DLD1 (cell line): Measurements from ENCODE around the gene SSB.
"Not testable (repeated sequence)": the region's sequence is repeated elsewhere in the genome, so short reads cannot be mapped to it uniquely, and the experiment has no call there.

Source experiments
- in situ Hi-C: cut with HindIII; loops from 2 replicates; pipeline ENCODE4 v1.10.0; 2017; ENCODE audit warnings: low sequenced_read_pairs

Gene SSB

DNA sequence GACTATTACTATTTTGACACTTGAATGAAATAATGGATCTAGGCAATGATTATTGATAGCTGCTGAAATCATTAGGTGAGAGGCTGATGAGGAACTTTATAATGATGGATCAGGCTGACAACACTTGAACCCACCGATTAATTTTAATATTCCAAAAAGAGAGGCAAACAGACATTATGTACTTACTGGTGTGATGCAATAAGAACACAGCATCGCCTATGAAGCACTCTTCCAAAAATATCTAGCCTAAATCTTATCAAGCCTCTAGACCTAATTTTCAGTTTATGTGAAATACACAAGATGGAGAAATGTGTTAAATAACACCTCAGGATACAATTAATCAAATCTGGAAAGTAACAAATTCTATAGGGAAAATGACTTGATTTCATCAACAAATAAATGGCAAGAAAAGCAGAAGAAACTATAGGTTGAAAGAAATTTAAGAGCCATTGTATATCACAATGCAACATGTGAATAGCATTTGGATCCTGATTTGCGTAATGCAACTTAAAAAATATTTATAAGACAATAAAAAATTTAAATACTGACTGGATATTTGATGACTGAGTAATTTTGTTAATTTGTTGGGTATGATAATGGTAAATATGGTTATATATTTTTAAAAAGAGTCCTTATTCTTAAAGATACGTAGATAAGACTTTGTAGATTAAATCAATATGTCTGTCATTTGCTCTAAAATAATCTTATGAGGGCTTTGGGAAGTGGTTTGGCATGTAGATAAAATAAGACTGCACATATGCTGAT lies 17.2 kb upstream of the SSB start:
- in situ Hi-C loops = no loop called here

DNA sequence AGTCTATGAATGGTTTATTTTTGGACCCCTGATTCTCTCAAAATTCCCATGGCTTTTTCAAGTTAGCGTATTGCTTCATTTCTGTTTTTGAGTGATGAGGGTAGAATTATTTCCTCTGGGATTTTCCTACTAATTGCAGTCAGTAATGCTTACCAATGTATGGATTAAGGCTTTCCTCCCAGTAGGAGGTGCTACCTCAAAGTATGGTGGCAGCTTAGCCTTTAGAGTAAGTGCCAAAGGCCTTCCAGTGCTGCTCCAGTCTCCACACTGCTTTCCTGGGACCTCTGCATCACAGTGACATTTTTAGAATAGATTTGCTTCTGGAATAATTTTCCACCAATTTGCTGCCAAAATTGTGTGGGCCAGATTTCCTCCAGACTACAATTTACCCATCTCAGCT lies 16.2 kb upstream of the SSB start:
- in situ Hi-C loops = no loop called here

GRCh38 chr2:169790581-169790980 lies 8.1 kb upstream of the SSB start:
- in situ Hi-C loops = no loop called here

DNA sequence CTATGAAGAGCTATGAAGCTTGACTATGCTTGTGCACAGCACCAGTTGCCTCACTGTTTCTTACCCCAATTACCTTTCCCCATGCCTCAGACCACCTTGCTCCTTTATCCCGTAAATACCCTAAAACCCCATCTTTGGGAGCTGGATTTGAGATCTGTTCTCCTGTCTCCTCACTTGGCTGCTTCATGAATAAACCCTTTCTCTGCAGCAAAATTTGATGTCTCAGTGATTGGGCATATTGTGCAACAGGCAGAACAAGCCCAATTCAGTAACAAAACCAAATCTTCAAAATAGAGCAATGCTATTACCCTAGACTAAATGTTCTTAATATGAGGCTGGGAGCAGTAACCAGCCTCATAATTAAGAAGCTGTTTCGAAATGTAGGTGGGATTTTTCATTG lies 3.5 kb upstream of the SSB start:
- in situ Hi-C loops = no loop called here

GRCh38 chr2:169796441-169796840 lies 2.2 kb upstream of the SSB start:
- in situ Hi-C loops = no loop called here

- in situ Hi-C loops = no loop called here
Observed at GRCh38 chr2:169797601-169798000, 1.1 kb upstream of the SSB start.

- in situ Hi-C loops = no loop called here
Observed at GRCh38 chr2:169798397-169798717, 314 bp upstream of the SSB start.

DNA sequence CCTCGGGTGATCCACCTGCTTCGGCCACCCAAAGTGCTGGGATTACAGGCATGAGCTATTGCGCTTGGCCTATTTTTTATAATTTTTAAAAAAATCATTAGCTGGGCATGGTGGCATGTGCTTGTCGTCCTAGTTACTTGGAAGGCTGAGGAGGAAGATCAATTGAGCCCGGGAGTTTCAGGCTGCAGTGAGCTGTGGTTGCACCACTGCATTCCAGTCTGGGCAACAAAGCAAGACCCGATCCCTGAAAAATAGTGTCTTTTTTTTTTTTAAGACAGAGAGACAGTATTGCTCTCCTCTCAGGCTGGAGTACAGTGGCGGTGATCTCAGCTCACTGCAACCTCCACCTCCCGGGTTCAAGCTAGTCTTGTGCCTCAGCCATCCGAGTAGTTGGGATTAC lies 4.8 kb downstream of the SSB start:
- in situ Hi-C loops = no loop called here

GRCh38 chr2:169806586-169806985 lies 7.9 kb downstream of the SSB start:
- in situ Hi-C loops = no loop called here

GRCh38 chr2:169808221-169808620 lies 9.6 kb downstream of the SSB start:
- in situ Hi-C loops = no loop called here

DNA sequence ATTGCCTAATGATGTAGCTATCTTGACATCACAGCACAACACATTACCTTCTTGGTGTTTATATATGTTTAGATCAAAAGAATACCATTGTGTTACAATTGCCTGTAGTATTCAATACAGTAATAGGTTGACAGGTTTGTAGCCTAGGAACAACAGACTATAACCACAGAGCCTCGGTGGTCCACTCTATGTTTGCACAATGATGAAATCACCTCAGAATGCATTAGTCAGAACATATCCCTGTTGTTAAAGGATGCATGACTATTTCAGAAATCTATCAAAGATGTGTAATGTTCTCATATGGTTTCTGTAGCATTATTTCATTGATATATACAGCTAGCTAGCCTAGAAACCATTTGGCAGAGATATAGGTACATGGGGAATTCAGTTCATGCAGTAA lies 17.2 kb downstream of the SSB start:
- in situ Hi-C loops = no loop called here

- in situ Hi-C loops = not testable (repeated sequence)
Observed at GRCh38 chr2:169816961-169817360, 18.3 kb downstream of the SSB start.

DNA sequence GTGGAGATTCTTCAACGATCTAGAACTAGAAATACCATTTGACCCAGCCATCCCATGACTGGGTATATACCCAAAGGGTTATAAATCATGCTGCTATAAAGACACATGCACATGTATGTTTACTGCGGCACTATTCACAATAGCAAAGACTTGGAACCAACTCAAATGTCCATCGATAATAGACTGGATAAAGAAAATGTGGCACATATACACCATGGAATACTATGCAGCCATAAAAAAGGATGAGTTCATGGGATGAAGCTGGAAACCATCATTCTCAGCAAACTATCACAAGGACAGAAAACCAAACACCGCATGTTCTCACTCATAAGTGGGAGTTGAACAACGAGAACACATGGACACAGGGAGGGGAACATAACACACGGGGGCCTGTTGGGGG lies 18.7 kb downstream of the SSB start:
- in situ Hi-C loops = not testable (repeated sequence)

- in situ Hi-C loops = no loop called here
Observed at GRCh38 chr2:169818241-169818640, 19.6 kb downstream of the SSB start.

- in situ Hi-C loops = no loop called here
Observed at GRCh38 chr2:169819106-169819505, 20.4 kb downstream of the SSB start.

GRCh38 chr2:169820101-169820500 lies 21.4 kb downstream of the SSB start:
- in situ Hi-C loops = not testable (repeated sequence)

- in situ Hi-C loops = no loop called here
Observed at GRCh38 chr2:169822036-169822435, 23.4 kb downstream of the SSB start.

GRCh38 chr2:169822785-169823392 lies 24.2 kb downstream of the SSB start:
- in situ Hi-C loops = no loop called here

DNA sequence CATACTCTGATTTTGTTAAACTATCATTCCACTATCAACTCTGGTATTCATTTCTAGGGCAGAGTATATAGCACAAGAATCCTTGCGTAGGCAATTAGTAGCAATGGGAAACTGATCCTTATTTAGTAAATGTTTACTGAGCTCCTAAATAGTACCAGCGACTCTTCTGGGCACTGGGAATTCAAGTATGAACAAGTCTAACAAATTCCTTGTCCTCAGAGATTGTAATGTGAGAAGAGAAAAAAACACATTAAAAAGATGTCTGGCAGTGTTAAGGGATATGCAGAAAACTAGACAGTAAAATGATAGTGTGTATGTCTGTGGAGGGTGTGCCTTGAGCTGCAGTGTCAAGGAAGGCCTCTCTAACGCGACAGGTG lies 25.3 kb downstream of the SSB start:
- in situ Hi-C loops = no loop called here

- in situ Hi-C loops = no loop called here
Observed at GRCh38 chr2:169824373-169825333, 26.0 kb downstream of the SSB start, which contains the start of gene METTL5. Gene METTL5 (minus strand): TSS chr2:169824905. CDS start chr2:169824597, 308 bp downstream.

- in situ Hi-C loops = no loop called here
Observed at GRCh38 chr2:169827272-169828140, 28.8 kb downstream of the SSB start, which contains the start of gene UBR3. Gene UBR3 (plus strand): TSS chr2:169827454. CDS start chr2:169827508, 54 bp downstream.
